ENCODE measurements around the gene SSNA1. TPM values are rescaled to one million over a fixed set of nuclear protein-coding genes. Genes with fewer than 3 reads are reported as not detected.

Gene SSNA1
- total RNA-seq, 1 donor, result 59.7 TPM

DNA sequence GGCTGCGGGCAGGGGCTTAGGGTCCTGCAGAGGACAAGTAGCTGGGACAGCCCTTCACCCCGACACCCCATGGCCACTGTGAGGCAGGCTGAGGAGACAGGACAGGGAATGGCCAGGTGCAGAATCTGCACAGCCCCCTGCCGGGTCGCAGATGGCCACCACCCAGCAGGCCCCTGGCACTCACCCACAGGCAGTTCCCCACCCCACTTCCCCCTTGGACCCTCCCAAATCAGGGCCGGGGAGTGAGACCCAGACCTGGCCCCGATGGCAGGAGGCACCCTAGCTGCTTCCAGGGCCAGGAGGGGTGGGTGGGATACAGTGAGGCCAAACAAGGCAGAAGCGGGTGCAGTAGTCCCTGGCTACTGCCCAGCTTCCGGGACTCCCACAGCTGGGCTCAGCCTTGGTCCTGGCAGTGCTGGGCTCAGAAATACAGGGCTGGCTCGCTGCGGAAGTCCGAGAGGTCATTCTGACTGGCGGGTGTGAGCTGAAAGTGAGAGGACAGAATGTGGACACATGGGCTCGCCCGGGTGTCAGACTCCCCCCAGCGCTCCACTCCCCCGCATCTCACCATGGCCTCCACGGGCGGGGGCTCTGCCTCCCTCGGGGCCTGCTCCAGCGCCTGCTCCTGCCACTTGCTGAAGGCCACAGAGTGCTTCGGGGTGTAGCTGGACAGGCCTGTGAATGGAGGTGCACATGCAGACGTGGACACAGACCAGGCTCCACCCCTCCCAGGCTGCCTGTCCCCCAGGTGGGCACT is 3.4 kb downstream of the SSNA1 start:
- Histone ChIP-seq H3K4me2 (ENCODE audit: insufficient read depth, low read length) (no peak overlapping the region), H4K20me1 (ENCODE audit: insufficient read depth, low read length) (peaks cover 38% of the 10 kb centered on the region), H3K27ac (ENCODE audit: low read depth, low read length) (no peak overlapping the region), H3K79me2 (ENCODE audit: insufficient read depth, low read length) (peaks cover 81% of the 10 kb centered on the region), H3K27me3 (ENCODE audit: insufficient read depth, low read length) (no peaks in the 10 kb centered on the region), H3K4me1 (ENCODE audit: insufficient read depth, low read length) (peaks cover 20% of the 10 kb centered on the region), H3K9me3 (ENCODE audit: low read depth, low read length) (no peaks in the 10 kb centered on the region), H3K4me3 (ENCODE audit: insufficient read depth, low read length) (no peak overlapping the region), H2AFZ (ENCODE audit: low read length) (no peak overlapping the region), H3K36me3 (ENCODE audit: insufficient read depth, low read length) (peaks cover 14% of the 10 kb centered on the region)
- DNase-seq (ENCODE audit: insufficient read length, low spot score, missing footprints), result no peak
- TF ChIP-seq, protein P1, sequence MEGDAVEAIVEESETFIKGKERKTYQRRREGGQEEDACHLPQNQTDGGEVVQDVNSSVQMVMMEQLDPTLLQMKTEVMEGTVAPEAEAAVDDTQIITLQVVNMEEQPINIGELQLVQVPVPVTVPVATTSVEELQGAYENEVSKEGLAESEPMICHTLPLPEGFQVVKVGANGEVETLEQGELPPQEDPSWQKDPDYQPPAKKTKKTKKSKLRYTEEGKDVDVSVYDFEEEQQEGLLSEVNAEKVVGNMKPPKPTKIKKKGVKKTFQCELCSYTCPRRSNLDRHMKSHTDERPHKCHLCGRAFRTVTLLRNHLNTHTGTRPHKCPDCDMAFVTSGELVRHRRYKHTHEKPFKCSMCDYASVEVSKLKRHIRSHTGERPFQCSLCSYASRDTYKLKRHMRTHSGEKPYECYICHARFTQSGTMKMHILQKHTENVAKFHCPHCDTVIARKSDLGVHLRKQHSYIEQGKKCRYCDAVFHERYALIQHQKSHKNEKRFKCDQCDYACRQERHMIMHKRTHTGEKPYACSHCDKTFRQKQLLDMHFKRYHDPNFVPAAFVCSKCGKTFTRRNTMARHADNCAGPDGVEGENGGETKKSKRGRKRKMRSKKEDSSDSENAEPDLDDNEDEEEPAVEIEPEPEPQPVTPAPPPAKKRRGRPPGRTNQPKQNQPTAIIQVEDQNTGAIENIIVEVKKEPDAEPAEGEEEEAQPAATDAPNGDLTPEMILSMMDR (IDR thresholded peaks at IDR 0.05; ENCODE audit: extremely low read depth, low read depth, low read length), result no peak

DNA sequence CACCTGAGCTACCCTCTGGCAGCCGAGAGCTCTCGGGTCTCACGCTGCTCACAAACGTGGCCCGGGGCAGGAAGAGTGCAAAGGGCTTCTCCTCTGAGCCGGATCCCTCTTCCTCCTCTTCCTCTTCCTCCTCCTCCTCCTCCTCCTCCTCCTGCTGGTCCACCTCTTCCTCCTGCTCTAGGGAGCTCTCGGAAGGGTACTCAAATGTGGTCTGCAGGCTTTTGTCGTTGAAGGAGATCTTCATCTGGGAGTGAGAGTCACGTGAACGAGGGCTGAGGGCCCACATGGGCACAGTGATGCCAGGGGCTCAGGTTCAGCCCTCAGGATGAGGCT is 3.9 kb downstream of the SSNA1 start:
- H3K27me3 ChIP-seq (ENCODE audit: insufficient read depth, low read length), result no peaks in the 10 kb centered on the region
- TF ChIP-seq, protein P1 (IDR thresholded peaks at IDR 0.05; ENCODE audit: extremely low read depth, low read depth, low read length), result no peak
- peaks cover 14% of the 10 kb centered on the region for H3K36me3 ChIP-seq (ENCODE audit: insufficient read depth, low read length)
- H3K4me3 ChIP-seq (ENCODE audit: insufficient read depth, low read length), result no peak overlapping the region
- H3K4me1 ChIP-seq (ENCODE audit: insufficient read depth, low read length), result peaks cover 15% of the 10 kb centered on the region
- H2AFZ ChIP-seq (ENCODE audit: low read length), result no peak overlapping the region
- H3K9me3 ChIP-seq (ENCODE audit: low read depth, low read length), result no peaks in the 10 kb centered on the region
- H3K4me2 ChIP-seq (ENCODE audit: insufficient read depth, low read length), result no peak overlapping the region
- no peak for DNase-seq (ENCODE audit: insufficient read length, low spot score, missing footprints)
- peaks cover 33% of the 10 kb centered on the region for H4K20me1 ChIP-seq (ENCODE audit: insufficient read depth, low read length)
- peaks cover 79% of the 10 kb centered on the region for H3K79me2 ChIP-seq (ENCODE audit: insufficient read depth, low read length)
- no peak overlapping the region for H3K27ac ChIP-seq (ENCODE audit: low read depth, low read length)

DNA sequence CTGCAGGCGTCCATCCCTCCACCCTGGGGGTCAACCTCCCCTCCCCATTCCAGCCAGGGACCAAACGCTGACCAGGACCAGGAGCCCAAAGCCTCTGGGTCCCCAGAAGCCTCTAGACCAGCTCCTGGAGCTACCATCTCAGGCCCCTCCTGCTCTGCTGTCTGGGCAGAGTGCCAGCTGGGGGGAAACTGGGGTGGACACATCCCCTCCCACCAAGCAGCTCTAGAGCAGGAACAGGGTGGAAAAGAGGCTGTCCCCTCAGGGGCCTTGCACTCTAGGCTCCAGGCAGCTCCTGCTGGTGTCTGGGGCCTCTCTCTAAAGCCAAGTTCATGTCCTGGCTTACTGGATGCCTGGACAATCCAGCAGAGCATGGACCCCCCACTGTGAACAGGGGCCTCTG is 4.4 kb downstream of the SSNA1 start:
- peaks cover 79% of the 10 kb centered on the region for H3K79me2 ChIP-seq (ENCODE audit: insufficient read depth, low read length)
- peaks cover 14% of the 10 kb centered on the region for H3K36me3 ChIP-seq (ENCODE audit: insufficient read depth, low read length)
- H3K4me1 ChIP-seq (ENCODE audit: insufficient read depth, low read length), result peaks cover 10% of the 10 kb centered on the region
- TF ChIP-seq, protein P1 (IDR thresholded peaks at IDR 0.05; ENCODE audit: extremely low read depth, low read depth, low read length), result no peak
- no peaks in the 10 kb centered on the region for H3K9me3 ChIP-seq (ENCODE audit: low read depth, low read length)
- H4K20me1 ChIP-seq (ENCODE audit: insufficient read depth, low read length), result peaks cover 34% of the 10 kb centered on the region
- no peak for DNase-seq (ENCODE audit: insufficient read length, low spot score, missing footprints)
- H2AFZ ChIP-seq (ENCODE audit: low read length), result no peak overlapping the region
- no peak overlapping the region for H3K27ac ChIP-seq (ENCODE audit: low read depth, low read length)
- H3K4me3 ChIP-seq (ENCODE audit: insufficient read depth, low read length), result no peak overlapping the region
- no peak overlapping the region for H3K4me2 ChIP-seq (ENCODE audit: insufficient read depth, low read length)
- no peaks in the 10 kb centered on the region for H3K27me3 ChIP-seq (ENCODE audit: insufficient read depth, low read length)

DNA sequence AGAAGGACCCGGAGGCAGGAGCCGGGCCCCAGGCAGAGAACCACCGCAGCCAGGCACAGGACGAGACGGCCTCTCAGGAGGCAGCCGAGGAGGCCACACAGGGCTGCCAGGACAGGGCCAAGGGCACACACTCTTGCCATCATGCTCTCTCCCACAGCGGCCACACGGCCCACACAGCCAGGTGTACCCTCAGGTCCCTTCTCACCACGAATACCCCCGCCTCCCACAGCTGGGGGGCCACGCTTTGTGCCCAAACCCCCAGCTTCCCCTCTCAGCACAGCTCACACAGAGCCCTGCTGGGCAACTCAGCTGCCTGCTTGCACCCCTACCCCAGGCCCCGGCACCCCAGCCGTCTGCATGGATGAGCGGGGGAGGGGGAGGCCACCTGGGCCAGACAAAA is 5.3 kb downstream of the SSNA1 start:
- H4K20me1 ChIP-seq (ENCODE audit: insufficient read depth, low read length), result peaks cover 42% of the 10 kb centered on the region
- H3K27ac ChIP-seq (ENCODE audit: low read depth, low read length), result no peak overlapping the region
- H3K36me3 ChIP-seq (ENCODE audit: insufficient read depth, low read length), result peaks cover 14% of the 10 kb centered on the region
- peaks cover 84% of the 10 kb centered on the region for H3K79me2 ChIP-seq (ENCODE audit: insufficient read depth, low read length)
- no peaks in the 10 kb centered on the region for H3K27me3 ChIP-seq (ENCODE audit: insufficient read depth, low read length)
- no peak for DNase-seq (ENCODE audit: insufficient read length, low spot score, missing footprints)
- H3K4me3 ChIP-seq (ENCODE audit: insufficient read depth, low read length), result no peak overlapping the region
- no peak overlapping the region for H2AFZ ChIP-seq (ENCODE audit: low read length)
- TF ChIP-seq, protein P1 (IDR thresholded peaks at IDR 0.05; ENCODE audit: extremely low read depth, low read depth, low read length), result no peak
- H3K9me3 ChIP-seq (ENCODE audit: low read depth, low read length), result no peaks in the 10 kb centered on the region
- H3K4me1 ChIP-seq (ENCODE audit: insufficient read depth, low read length), result peaks cover 17% of the 10 kb centered on the region
- H3K4me2 ChIP-seq (ENCODE audit: insufficient read depth, low read length), result no peak overlapping the region
